Measurements from ENCODE around the gene TVP23C.

The TVP23C gene

GRCh38 chr17:15492186-15492585 lies 71.1 kb downstream of the TVP23C start:
- no peaks in the 10 kb centered on the region for H3K36me3 ChIP-seq
- H3K9ac ChIP-seq, result no peak overlapping the region
- H3K9me3 ChIP-seq, result no peaks in the 10 kb centered on the region
- no peaks in the 10 kb centered on the region for H4K20me1 ChIP-seq
- H3K4me2 ChIP-seq, result no peak overlapping the region
- H3K4me1 ChIP-seq, result peaks cover 13% of the 10 kb centered on the region
- no peak overlapping the region for H3K27ac ChIP-seq
- no peak for TF ChIP-seq Cebpa-rat (IDR thresholded peaks at IDR 0.05)
- no peak overlapping the region for H3K4me3 ChIP-seq
- H3K27me3 ChIP-seq, result no peaks in the 10 kb centered on the region

- H3K4me1 ChIP-seq, result peaks cover 13% of the 10 kb centered on the region
- H3K9me3 ChIP-seq, result no peaks in the 10 kb centered on the region
- H3K9ac ChIP-seq, result no peak overlapping the region
- H3K4me2 ChIP-seq, result peak overlapping the region; percentile 44
- no peaks in the 10 kb centered on the region for H4K20me1 ChIP-seq
- no peaks in the 10 kb centered on the region for H3K36me3 ChIP-seq
- H3K4me3 ChIP-seq, result no peak overlapping the region
- H3K27ac ChIP-seq, result peak overlapping the region; percentile 14; the same call in 1 of the 2 replicates
- TF ChIP-seq Cebpa-rat (IDR thresholded peaks at IDR 0.05), result no peak
- no peaks in the 10 kb centered on the region for H3K27me3 ChIP-seq
Observed at GRCh38 chr17:15490634-15491261, 72.5 kb downstream of the TVP23C start.

- Histone ChIP-seq H3K9ac (no peak overlapping the region), H3K36me3 (no peaks in the 10 kb centered on the region), H3K27me3 (no peaks in the 10 kb centered on the region), H4K20me1 (no peaks in the 10 kb centered on the region), H3K9me3 (no peaks in the 10 kb centered on the region), H3K4me2 (no peak overlapping the region), H3K4me1 (peaks cover 13% of the 10 kb centered on the region), H3K4me3 (no peak overlapping the region), H3K27ac (no peak overlapping the region)
- TF ChIP-seq Cebpa-rat (IDR thresholded peaks at IDR 0.05), result no peak
Observed at GRCh38 chr17:15488557-15488956, 74.7 kb downstream of the TVP23C start.

GRCh38 chr17:15485045-15485444 lies 78.2 kb downstream of the TVP23C start:
- no peak overlapping the region for H3K9ac ChIP-seq
- peaks cover under 1% of the 10 kb centered on the region for H3K4me1 ChIP-seq
- no peak overlapping the region for H3K4me2 ChIP-seq
- H3K27me3 ChIP-seq, result no peaks in the 10 kb centered on the region
- TF ChIP-seq Cebpa-rat (IDR thresholded peaks at IDR 0.05), result no peak
- no peaks in the 10 kb centered on the region for H4K20me1 ChIP-seq
- no peaks in the 10 kb centered on the region for H3K36me3 ChIP-seq
- H3K9me3 ChIP-seq, result no peaks in the 10 kb centered on the region
- no peak overlapping the region for H3K27ac ChIP-seq
- no peak overlapping the region for H3K4me3 ChIP-seq

GRCh38 chr17:15483431-15483830 lies 79.9 kb downstream of the TVP23C start:
- Histone ChIP-seq H3K9me3 (no peaks in the 10 kb centered on the region), H4K20me1 (no peaks in the 10 kb centered on the region), H3K4me3 (no peak overlapping the region), H3K9ac (no peak overlapping the region), H3K36me3 (no peaks in the 10 kb centered on the region), H3K27me3 (no peaks in the 10 kb centered on the region), H3K27ac (no peak overlapping the region), H3K4me1 (peaks cover 12% of the 10 kb centered on the region), H3K4me2 (no peak overlapping the region)
- no peak for TF ChIP-seq Cebpa-rat (IDR thresholded peaks at IDR 0.05)

DNA sequence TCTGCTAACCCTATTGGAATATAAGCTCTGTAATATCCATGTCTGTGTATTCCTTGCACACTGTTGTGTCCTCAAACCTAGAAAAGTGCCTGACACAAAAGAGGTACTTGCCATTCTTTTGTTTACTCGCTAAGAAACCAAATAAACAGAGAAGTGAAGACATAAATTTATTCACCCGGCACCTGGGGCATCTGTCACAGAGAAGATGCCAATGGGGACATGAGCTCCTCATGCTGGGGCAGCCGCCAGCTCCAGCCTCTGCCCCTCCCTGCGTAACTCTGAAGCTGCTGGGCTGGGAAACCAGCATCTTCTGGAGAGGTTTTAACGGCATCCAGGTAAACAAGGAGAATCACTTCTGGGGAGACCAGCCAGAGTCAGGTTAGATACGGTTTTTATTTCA lies 80.8 kb downstream of the TVP23C start:
- Histone ChIP-seq H3K9ac (no peak overlapping the region), H3K36me3 (no peaks in the 10 kb centered on the region), H3K27me3 (no peaks in the 10 kb centered on the region), H3K4me3 (no peak overlapping the region), H3K27ac (no peak overlapping the region), H4K20me1 (no peaks in the 10 kb centered on the region), H3K4me1 (peaks cover 12% of the 10 kb centered on the region), H3K9me3 (no peaks in the 10 kb centered on the region), H3K4me2 (no peak overlapping the region)
- TF ChIP-seq Cebpa-rat (IDR thresholded peaks at IDR 0.05), result no peak

DNA sequence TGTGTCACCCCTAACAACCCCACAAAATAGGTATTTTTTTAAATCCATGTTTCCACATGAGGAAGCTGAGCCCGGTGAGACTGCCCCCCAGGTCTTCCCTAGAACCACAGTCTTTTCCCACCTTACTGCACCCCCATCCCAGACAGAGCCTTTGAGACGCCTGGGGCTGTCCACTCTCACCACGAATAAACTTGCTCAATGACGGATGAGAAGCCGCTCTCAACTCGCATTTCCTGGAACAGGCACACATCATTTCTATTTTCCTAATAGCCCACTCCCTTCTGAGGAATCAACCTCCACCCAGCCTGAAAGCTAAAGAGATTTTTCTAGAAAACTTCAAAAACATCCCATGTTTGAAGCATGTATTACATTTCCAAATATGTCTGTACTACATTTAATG lies 81.8 kb downstream of the TVP23C start:
- H3K9me3 ChIP-seq, result no peaks in the 10 kb centered on the region
- H3K27ac ChIP-seq, result no peak overlapping the region
- no peak for TF ChIP-seq Cebpa-rat (IDR thresholded peaks at IDR 0.05)
- no peak overlapping the region for H3K4me3 ChIP-seq
- H3K4me2 ChIP-seq, result no peak overlapping the region
- no peaks in the 10 kb centered on the region for H4K20me1 ChIP-seq
- H3K36me3 ChIP-seq, result no peaks in the 10 kb centered on the region
- peaks cover 12% of the 10 kb centered on the region for H3K4me1 ChIP-seq
- no peak overlapping the region for H3K9ac ChIP-seq
- no peaks in the 10 kb centered on the region for H3K27me3 ChIP-seq

DNA sequence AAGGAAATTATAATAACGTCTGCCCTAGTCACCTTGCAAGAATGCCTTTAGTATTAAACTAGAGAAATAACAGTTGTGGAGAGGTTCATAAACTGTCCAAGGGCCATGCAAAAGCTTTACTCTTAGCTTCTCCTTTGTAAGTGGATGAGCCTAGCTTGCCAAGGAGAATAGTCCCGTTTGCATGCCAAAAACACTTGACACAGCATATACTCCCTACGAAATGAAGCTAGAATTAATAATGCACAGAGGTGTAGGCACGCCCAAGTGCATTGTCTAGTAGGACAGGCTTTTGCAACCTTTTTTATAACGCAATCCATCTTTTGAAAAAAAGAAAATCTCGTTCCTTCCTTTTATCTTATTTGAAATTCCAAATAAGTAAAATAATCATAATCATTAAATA lies 83.1 kb downstream of the TVP23C start:
- Histone ChIP-seq H3K27ac (no peak overlapping the region), H3K9ac (no peak overlapping the region), H3K4me2 (no peak overlapping the region)

DNA sequence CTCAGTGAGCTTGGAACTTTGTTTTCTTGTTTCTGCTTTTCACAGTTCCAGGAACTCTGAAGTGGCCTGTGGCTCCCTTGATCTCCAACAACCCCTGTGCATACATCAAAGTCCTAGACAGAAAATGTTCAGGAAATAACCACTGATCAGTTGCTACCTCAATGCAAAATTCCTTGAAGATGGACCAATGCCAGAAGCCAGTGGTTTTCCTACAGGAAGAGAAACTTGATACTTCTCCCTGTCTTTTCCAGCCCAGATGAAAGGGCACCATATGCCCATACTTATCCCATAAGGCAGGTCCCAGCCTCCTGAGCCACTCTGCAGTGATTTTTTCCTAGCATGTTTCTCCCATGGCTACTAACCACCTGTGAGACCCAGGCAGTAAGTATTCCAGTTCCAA lies 83.6 kb downstream of the TVP23C start:
- Histone ChIP-seq H3K4me3 (no peak overlapping the region), H3K27ac (no peak overlapping the region), H4K20me1 (no peaks in the 10 kb centered on the region), H3K9ac (no peak overlapping the region), H3K27me3 (no peaks in the 10 kb centered on the region), H3K9me3 (no peaks in the 10 kb centered on the region), H3K4me2 (no peak overlapping the region), H3K4me1 (peaks cover 12% of the 10 kb centered on the region), H3K36me3 (no peaks in the 10 kb centered on the region)
- TF ChIP-seq Cebpa-rat (IDR thresholded peaks at IDR 0.05), result no peak

More for the DNA sequence above, 83.1 kb downstream of the TVP23C start:
- no peaks in the 10 kb centered on the region for H3K36me3 ChIP-seq
- no peak overlapping the region for H3K4me3 ChIP-seq
- H3K9me3 ChIP-seq, result no peaks in the 10 kb centered on the region
- no peaks in the 10 kb centered on the region for H3K27me3 ChIP-seq
- peaks cover 12% of the 10 kb centered on the region for H3K4me1 ChIP-seq
- H4K20me1 ChIP-seq, result no peaks in the 10 kb centered on the region
- no peak for TF ChIP-seq Cebpa-rat (IDR thresholded peaks at IDR 0.05)

GRCh38 chr17:15478845-15479244 lies 84.4 kb downstream of the TVP23C start:
- no peak for TF ChIP-seq Cebpa-rat (IDR thresholded peaks at IDR 0.05)
- Histone ChIP-seq H3K4me1 (peaks cover 12% of the 10 kb centered on the region), H3K36me3 (no peaks in the 10 kb centered on the region), H3K4me3 (no peak overlapping the region), H3K27ac (no peak overlapping the region), H3K9me3 (no peaks in the 10 kb centered on the region), H3K9ac (no peak overlapping the region), H3K27me3 (no peaks in the 10 kb centered on the region), H3K4me2 (0 out of 2 replicates have a peak overlapping the region, but pooled peaks have one; percentile 22), H4K20me1 (no peaks in the 10 kb centered on the region)

All from BLaER1 (cell line).